ENCODE data around the gene ADGRV1. TPM values are rescaled to one million over a fixed set of nuclear protein-coding genes. Genes with fewer than 3 reads are reported as not detected.

The ADGRV1 gene
- total RNA-seq, 1 experiment from 2014 or later = 64.8 TPM

DNA sequence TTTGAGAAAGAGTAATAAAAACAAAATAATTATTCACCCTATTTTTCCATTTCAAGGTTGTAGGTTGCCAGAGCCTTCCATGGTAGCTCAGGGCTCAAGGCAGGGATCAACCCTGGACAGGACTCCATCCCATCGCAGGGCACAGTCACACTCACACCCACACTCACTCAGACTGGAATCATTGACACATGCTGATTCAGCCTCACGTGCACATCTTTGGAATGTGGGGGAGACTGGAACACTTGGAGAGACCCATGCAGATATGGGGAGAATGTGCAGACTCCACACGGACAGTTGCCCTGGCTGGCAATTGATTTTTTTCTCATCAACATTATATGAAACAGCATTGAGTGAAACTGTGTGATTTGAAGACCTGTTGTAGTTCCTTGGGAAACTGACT, 234.1 kb downstream of the ADGRV1 start:
- H3K9me3 Mint-ChIP-seq = peaks cover 31 to 39% of the 10 kb centered on the region in 2 experiments
- Histone ChIP-seq H2BK5ac (ENCODE audit: insufficient read length, low read length) (no peak overlapping the region), H3K4me1 (ENCODE audit: insufficient read depth, low read length) (no peaks in the 10 kb centered on the region), H3K27ac (ENCODE audit: insufficient read length, low read depth, low read length) (no peak overlapping the region), H4K20me1 (ENCODE audit: control insufficient read depth, insufficient read depth, insufficient read length) (no peaks in the 10 kb centered on the region), H2BK12ac (ENCODE audit: insufficient read length, low read depth, low read length) (no peak overlapping the region), H3K9ac (ENCODE audit: extremely low read depth, insufficient read length, low read length) (no peak overlapping the region), H3K9me3 (ENCODE audit: control insufficient read depth, low read depth, low read length) (no peaks in the 10 kb centered on the region), H3K79me1 (ENCODE audit: insufficient read depth, low read depth, low read length, poor library complexity, severe bottlenecking) (no peaks in the 10 kb centered on the region), H4K91ac (ENCODE audit: insufficient read length, low read depth, low read length) (no peak overlapping the region), H2BK120ac (ENCODE audit: low read depth, low read length, poor library complexity, severe bottlenecking) (no peak overlapping the region), H2AK5ac (ENCODE audit: insufficient read length, low read length) (no peak overlapping the region), H3K79me2 (ENCODE audit: insufficient read depth, low read length) (no peaks in the 10 kb centered on the region), H2BK20ac (ENCODE audit: low read depth, low read length, poor library complexity, severe bottlenecking) (no peak overlapping the region), H3K23me2 (ENCODE audit: insufficient read length, low read depth, low read length, poor library complexity, severe bottlenecking) (no peaks in the 10 kb centered on the region), H2AFZ (ENCODE audit: low read length) (no peak overlapping the region), H3K4me2 (ENCODE audit: insufficient read depth, insufficient read length, low read length) (no peak overlapping the region), H3K23ac (ENCODE audit: insufficient read length, low read depth, low read length) (no peak overlapping the region), H2BK15ac (ENCODE audit: low read depth, low read length) (no peak overlapping the region), H3T11ph (ENCODE audit: low read length) (no peak overlapping the region), H4K5ac (ENCODE audit: insufficient read length, low read depth, low read length) (no peak overlapping the region), H3K27me3 (ENCODE audit: insufficient read depth, low read length) (no peaks in the 10 kb centered on the region), H3K18ac (ENCODE audit: insufficient read length, low read depth, low read length) (no peak overlapping the region), H3K14ac (ENCODE audit: insufficient read depth, low read length) (no peak overlapping the region), H3K56ac (ENCODE audit: insufficient read length, low read depth, low read length) (no peak overlapping the region), H4K8ac (replicated peaks; ENCODE audit: insufficient read length, low read depth, low read length) (no peak overlapping the region), H3K4ac (ENCODE audit: low read depth, low read length) (no peak overlapping the region)
- no peak for DNase-seq
- H3K36me3 Mint-ChIP-seq (ENCODE audit: insufficient read depth in 1 of 3, low read depth in 3 of 3) = peaks cover 82 to 94% (median 93%) of the 10 kb centered on the region in 3 experiments
- H3K4me3 Mint-ChIP-seq = no peak overlapping the region
- H3K27ac Mint-ChIP-seq = no peak overlapping the region
- no peaks in the 10 kb centered on the region for H3K4me1 Mint-ChIP-seq
- TF ChIP-seq, protein P1, sequence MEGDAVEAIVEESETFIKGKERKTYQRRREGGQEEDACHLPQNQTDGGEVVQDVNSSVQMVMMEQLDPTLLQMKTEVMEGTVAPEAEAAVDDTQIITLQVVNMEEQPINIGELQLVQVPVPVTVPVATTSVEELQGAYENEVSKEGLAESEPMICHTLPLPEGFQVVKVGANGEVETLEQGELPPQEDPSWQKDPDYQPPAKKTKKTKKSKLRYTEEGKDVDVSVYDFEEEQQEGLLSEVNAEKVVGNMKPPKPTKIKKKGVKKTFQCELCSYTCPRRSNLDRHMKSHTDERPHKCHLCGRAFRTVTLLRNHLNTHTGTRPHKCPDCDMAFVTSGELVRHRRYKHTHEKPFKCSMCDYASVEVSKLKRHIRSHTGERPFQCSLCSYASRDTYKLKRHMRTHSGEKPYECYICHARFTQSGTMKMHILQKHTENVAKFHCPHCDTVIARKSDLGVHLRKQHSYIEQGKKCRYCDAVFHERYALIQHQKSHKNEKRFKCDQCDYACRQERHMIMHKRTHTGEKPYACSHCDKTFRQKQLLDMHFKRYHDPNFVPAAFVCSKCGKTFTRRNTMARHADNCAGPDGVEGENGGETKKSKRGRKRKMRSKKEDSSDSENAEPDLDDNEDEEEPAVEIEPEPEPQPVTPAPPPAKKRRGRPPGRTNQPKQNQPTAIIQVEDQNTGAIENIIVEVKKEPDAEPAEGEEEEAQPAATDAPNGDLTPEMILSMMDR (conservative IDR thresholded peaks at IDR 0.05) = no peak
- no peaks in the 10 kb centered on the region; the same call in none of the 2 replicates for H3K27me3 Mint-ChIP-seq (ENCODE audit: low read depth)
- WGBS (ENCODE audit: extremely low coverage, insufficient read length, low lambda C conversion rate) = no CpG with 5 or more reads among the region's 3 CpGs

Data from H9 (cell line).